ENCODE measurements around the gene PGGHG. TPM values are rescaled to one million over a fixed set of nuclear protein-coding genes. Genes with fewer than 3 reads are reported as not detected.
"Not testable (repeated sequence)": the region's sequence is repeated elsewhere in the genome, so short reads cannot be mapped to it uniquely, and the experiment has no call there.

PGGHG gene
- total RNA-seq, 1 donor from 2014 or later: 12.3 TPM

DNA sequence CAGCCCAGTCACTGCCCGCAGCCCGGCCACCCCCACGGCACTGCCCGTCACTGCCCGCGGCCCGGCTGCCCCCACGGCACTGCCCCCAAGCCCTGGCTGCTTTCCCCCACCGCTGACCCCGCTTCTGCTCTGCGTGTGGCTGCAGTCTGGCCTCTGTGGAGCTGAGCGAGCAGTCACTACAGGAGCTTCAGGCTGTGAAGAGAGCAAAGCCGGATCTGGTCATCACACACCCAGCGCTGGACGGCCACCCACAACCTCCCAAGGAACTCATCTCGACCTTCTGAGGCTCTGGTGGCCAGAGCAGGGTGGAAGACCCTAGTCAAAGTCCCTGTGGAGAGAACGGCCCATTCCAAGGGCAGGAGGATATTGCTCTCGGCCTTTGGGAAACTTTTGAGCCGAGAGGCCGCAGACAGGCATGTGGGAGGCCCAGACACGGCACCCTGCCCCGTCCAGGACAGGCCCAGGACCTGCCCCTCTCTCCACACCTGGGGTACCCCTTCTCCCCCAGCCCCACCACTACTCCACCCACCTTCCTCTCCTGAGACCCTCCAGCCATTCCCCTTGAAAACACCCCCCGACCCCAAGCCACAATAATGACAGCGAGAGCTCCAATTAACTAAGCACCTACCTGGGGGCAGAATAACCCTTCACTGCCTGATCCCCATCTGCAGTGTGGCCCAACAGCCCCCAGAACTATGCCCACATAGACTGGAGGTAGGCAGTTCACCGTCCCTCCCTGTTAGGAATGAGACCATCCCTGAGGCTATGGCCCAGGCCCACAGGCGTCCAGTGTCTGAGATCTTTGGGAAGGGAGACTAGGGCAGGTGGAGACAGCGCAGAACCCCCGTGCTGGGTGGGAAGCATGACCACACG is 3.7 kb upstream of the PGGHG start:
- DNase-seq (ENCODE audit: low read depth, low spot score): no peak

DNA sequence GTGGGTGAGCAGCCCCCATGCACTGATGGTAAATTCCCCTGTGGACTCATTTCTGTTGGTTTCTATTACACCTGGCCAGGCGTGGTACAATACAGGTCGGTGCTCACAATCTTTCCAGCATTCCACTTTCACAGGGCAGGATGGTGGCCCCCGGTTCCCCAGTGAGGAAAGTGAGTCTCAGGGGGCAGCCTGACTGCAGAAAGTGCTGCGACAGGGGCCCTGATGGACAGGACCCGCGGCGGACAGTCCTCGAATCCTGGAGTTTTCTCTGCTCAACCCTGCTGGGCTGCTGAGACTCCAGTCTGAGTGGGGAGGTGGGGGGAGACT is 3.1 kb upstream of the PGGHG start:
- no peak for DNase-seq (ENCODE audit: low read depth, low spot score)

DNA sequence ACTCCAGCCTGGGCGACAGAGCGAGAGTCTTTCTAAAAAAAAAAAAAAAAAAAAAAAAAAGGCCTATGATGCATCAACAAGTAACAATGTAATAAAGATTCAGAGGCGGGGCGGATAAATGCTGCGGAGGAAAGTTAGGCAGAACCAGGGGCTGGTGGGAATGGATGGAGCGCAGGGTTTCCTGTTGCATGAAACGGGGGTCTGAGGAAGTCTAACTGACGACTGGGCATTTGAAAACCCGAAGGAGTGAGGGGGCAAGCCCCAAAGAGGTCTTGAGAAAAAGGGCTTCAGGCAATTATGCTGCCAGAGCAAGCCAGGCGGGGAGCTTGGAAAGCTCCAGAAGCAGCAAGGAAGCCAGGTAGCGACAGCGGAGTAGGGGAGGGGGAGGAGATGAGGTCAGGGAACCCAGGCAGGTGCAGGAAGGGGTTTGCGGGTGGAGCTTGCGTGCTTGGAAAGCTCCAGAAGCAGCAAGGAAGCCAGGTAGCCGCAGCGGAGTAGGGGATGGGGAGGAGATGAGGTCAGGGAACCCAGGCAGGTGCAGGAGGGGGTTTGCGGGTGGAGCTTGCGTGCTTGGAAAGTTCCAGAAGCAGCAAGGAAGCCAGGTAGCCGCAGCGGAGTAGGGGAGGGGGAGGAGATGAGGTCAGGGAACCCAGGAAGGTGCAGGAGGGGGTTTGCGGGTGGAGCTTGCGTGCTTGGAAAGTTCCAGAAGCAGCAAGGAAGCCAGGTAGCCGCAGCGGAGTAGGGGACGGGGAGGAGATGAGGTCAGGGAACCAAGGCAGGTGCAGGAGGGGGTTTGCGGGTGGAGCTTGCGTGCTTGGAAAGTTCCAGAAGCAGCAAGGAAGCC is 1.7 kb upstream of the PGGHG start:
- not testable (repeated sequence) for DNase-seq (ENCODE audit: low read depth, low spot score)

DNA sequence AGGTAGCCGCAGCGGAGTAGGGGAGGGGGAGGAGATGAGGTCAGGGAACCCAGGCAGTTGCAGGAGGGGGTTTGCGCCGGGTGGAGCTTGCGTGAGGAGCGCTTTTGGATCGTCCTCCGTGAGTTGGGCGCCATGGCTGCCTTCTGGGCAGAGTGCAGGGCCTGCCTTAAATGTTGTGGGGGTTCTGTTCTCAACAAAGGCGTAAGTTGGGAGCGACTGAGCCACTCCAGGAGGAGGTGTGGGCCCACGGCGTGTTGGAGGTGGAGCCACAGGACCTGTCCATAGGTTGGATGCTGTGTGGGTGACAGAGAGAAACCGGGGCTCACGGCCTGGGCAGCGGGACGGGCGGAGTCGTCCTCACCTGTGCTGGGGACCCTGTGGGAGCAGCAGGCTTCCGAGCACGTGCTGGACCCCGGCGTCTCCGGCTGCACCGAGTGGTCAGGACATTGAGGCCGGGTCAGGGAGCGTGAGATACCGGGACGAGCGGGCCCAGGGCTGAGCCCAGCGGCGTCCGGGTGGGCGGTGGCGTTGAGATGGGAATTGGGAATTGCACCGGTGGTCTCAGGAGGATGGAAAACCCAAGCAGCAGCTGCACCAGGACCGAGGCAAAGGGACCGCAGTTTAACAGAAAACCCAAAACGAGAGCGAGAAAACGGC is 977 bp upstream of the PGGHG start:
- no peak for DNase-seq (ENCODE audit: low read depth, low spot score)

DNA sequence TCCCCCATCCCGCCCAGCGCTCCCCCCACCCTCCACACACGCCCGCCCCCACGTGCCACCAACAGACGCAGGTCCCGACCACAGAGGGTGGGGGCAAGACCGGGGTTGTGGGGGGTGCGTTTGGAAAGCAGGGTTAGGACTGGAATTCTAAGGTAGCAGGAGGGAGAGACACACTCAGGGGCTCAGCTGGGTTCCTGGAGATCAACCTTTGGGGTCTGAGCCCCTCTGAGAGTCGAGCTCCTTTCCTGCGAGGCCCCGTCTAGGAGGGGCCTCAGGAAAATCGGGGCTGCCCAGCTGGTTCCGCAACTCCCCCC is 429 bp downstream of the PGGHG start:
- DNase-seq (ENCODE audit: low read depth, low spot score): no peak

DNA sequence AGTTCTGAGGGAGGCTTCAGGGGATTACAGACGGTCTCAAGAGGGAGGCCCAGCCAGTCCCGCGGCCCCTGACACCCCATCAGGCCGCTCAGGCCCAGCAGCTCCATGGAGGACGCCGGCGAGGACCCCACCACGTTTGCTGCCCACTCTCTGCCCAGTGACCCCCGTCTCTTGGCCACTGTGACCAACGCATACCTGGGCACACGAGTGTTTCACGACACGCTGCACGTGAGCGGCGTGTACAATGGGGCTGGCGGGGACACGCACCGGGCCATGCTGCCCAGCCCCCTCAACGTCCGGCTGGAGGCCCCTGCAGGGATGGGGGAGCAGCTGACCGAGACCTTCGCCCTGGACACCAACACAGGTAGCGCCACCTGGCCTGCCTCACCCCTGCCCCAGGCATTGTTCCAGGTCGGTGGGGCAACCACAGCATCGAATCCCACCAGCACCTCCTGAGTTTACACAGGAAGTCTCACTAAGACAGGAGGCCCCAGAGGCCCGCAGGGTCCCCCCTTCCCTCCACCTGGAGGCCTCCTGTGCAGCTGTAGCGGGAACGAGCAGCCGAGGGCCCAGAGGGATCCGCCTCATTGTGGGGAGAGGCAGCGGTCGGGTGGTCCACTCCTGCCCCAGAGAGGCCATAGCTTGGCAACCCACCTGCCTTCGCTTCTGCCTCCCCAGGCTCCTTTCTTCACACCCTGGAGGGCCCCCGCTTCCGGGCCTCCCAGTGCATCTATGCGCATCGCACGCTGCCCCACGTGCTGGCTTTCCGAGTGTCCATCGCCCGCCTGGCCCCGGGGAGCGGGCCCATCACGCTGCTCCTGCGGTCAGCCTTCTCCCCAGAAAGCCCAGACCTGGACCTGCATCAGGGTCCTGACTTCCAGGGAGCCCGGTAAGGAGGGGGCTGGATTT is 1.0 kb downstream of the PGGHG start:
- no peak for DNase-seq (ENCODE audit: low read depth, low spot score)

DNA sequence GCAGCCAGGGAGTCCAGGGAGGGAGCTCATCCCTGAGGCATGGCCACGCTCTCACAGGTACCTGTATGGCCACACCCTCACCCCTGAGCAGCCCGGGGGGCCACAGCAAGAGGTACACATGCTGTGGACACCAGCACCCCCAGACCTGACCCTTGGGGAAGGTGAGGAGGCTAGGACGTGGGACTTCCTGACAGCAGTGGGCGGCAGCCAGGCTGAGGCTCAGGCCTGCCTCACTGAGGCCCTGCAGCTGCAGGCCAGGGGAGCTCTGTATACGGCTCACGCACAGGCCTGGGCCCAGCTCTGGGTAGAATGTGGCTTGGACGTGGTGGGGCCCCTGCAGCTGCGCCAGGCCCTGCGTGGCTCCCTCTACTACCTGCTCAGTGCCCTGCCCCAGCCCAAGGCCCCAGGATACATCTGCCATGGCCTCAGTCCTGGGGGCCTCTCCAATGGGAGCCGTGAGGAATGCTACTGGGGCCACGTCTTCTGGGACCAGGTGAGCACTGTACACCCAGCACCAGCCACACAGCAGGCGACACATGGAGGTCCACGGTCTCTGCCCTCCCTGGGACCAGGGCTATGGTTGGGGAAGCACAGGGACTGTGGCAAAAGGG is 1.8 kb downstream of the PGGHG start:
- DNase-seq (ENCODE audit: low read depth, low spot score): no peak

DNA sequence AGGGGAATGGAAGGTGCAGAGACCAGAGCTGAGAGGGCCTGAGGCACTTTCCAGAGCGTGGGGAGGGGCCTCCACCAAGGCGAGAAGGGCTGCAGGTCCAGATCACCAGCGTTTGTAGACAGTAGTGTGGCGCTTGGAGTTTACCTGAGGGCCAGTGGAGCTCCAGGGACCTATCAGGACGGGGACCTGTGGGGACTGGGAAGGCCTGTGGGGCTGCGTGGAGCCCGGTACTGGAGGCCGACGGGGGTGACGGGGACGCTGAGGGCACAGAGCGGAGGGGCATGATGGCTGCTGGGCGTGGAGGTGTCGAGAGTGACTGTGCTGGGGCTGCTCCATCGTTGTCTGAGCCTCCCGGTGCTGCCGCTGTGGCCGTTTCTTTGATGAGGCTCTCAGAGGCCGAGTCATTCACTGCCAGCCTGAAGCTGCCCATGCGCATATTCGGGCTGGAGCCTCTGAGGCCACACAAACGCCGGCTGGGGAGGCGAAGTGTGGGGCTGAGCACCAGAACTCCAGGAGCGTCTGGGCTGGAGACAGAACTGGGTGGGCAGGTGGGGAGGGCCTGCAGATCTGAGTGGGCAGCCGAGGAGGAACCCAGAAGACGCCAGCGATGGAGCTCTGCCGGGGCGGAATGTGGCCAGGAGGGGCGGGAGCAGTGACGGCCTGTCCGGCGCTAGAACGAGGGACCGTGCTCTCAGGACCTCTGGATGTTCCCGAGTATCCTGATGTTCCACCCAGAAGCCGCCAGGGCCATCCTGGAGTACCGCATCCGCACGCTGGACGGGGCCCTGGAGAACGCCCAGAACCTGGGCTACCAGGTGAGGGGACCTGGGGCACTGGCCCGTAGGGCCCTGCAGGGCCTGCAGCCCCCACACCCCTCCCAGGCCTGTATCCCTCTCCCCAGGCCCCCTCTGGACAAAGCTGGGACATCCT is 2.6 kb downstream of the PGGHG start:
- no peak for DNase-seq (ENCODE audit: low read depth, low spot score)

DNA sequence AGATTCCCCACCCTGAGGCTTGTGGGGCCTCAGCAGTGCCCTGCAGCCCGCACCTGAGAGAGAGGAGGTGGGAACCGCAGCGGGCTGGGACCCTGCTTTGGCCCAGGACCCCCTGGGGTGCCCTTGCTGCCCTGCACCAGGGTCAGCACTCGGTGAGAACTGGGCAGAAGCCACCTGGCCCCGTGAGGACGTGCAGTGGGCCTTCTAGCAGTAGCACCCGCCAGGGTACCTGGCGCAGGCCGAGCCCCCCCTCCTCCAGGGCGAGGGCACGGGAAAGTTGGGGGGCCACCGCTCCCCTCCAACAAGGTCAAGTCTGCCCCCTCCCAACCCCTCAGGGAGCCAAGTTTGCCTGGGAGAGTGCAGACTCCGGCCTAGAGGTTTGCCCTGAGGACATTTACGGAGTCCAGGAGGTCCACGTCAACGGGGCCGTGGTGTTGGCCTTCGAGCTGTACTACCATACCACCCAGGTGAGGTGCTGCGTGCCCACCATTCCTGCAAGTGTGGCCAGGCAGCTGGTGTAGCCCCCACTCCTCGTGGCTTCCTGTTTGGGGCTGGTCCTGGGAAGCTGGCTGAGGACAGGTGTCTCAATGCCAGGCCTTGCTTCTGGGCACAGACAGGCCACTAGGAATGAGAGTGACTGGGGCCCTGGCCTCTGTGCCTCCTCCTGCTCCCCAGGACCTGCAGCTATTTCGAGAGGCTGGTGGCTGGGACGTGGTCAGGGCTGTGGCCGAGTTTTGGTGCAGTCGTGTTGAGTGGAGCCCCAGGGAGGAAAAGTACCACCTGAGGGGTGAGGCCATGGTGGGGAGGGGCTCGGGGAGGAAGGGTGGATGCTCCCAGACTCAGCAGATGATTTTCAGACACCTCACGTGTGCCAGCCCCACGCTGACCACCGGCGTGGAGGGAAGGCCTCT is 3.5 kb downstream of the PGGHG start:
- no peak for DNase-seq (ENCODE audit: low read depth, low spot score)

DNA sequence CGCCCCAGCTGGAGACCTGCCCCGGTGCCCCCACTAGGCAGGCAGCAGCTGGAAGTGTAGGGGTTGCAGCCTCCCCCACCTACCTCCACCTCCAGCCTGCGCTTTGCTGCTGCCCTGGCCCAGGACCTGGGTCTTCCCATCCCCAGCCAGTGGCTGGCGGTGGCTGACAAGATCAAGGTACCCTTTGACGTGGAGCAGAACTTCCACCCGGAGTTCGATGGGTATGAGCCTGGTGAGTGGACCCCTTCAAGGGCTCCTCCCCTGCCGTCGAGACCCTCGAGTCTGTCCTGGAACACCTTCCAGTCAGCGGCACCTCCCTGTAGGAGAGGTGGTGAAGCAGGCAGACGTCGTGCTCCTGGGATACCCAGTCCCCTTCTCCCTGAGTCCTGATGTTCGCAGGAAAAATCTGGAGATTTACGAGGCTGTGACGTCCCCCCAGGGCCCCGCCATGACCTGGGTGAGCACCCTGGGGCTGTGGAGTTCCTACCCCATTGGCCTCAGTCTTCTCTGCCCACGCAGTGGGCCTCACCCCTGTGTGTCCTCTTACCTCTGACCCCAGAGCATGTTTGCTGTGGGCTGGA is 4.4 kb downstream of the PGGHG start:
- no peak for DNase-seq (ENCODE audit: low read depth, low spot score)

DNA sequence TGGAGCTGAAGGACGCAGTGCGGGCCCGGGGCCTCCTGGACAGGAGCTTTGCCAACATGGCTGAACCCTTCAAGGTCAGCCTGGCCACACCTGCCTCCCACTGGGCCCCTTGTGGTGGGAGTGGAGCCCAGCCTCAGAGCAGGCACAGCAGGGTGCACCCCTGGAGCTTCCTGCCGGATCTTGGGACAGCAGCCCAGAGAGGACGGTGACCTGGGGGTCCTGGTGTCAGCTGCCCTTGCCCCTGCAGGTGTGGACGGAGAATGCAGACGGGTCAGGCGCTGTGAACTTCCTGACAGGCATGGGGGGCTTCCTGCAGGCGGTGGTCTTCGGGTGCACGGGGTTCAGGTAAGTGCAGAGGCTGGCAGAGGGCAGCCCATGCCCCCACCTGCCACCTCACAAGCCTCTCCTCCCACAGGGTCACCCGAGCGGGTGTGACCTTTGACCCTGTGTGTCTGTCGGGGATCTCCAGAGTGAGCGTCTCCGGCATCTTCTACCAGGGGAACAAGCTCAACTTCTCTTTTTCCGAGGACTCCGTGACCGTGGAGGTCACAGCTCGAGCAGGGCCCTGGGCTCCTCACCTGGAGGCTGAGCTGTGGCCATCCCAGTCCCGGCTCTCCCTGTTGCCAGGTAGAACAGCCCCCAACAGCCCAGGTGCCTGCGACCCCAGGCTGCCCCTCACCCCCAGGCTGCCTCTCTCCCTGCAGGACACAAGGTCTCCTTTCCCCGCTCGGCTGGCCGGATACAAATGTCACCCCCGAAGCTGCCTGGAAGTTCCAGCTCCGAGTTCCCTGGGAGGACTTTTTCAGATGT is 5.1 kb downstream of the PGGHG start:
- no peak for DNase-seq (ENCODE audit: low read depth, low spot score)

DNA sequence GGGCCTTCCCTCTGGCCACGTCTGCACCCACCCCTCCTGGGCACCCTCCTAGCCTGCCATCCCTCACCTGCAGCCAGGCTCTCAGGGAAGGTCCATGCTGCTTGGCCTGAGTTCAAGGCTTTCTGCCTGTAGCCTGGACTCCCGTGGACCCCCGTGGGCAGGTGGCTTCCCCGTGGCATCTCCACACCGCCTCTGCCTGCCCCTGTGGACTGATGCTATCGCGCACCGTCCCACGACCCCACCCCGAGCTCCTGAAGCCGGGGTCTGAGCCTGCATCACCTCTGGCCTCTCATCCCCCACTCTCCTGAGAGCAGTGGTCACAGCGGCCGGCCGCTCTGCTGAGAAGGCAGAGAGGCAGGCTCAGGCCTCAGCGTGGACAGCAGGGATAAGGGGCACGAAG is 5.9 kb downstream of the PGGHG start:
- DNase-seq (ENCODE audit: low read depth, low spot score): no peak

DNA sequence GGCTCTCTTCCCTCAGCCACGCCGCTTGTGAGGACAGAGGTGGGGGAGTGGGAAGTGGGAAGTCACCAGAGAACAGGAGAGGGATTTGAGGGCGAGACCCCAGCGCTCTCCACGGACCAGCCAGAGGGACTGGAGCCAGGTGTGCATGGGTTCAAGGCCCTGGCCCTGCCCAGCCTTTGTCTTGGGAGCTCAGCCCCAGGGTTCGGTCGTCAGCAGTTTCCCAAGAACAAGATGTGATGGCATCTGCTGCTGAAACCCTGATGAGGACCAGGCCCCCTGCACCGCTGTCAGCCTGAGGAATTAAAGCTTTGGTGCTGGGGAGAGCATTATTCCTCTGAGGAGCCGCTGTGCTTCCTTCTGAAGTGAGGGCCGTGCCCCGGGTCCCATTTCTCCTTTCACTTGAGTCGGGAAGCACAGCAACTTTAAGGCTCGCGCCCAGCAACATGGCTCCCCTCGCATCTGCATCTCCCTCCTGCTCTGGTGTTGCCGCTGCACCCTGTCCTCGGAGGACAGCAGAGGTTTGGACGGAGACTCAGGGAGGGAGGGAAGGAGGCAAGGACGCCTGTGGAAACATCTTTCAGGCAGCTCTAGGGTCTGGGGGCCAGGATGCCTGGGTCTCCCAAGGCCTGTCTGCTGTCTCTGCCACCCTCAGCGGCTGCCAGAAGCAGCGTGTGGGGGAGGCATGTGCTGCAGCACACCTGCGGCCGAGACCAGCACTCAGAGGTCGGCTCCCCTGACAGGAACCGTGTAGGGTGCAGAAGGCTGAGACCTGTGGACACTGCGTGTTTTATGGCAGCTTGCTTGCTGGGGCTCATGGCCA is 6.6 kb downstream of the PGGHG start:
- DNase-seq (ENCODE audit: low read depth, low spot score): no peak

DNA sequence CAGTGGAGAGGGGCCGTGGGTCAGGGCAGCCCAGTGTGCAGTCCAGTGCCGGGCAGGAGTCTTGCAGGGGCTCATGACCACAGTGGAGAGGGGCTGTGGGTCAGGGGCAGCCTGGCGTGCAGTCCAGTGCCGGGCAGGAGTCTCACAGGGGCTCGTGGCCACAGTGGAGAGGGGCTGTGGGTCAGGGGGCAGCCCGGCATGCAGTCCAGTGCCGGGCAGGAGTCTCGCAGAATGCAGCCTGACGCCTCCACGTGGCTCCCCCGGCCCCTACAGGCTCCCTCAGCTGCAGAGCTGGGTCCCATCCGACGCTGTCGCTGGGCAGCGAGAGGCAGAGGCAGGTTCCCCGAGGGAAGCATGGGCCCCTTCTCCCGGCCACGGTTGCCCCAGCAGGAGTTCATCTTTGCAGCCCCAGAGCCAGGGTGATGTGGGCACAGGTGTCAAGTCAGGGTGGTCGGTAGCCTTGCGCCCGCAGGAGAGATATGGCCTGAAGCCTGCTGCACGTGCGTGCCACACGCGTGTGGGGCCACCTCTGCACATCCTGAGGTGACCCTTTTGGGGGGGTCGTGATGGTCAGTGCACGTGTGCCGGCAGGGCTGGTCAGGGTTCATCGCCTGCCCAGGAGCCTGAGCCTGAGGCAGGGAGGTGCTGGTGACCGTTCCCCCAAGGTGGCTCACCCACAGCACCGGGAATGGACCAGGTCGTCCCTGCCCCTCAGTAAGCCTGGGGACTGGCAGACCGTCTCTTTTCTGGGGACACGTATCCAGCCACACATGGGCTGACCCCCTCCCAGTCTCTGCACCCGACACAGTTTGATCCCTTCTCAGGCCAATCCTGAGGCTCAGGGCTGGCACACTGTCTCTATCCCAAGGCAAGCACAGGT is 7.5 kb downstream of the PGGHG start:
- no peak for DNase-seq (ENCODE audit: low read depth, low spot score)

DNA sequence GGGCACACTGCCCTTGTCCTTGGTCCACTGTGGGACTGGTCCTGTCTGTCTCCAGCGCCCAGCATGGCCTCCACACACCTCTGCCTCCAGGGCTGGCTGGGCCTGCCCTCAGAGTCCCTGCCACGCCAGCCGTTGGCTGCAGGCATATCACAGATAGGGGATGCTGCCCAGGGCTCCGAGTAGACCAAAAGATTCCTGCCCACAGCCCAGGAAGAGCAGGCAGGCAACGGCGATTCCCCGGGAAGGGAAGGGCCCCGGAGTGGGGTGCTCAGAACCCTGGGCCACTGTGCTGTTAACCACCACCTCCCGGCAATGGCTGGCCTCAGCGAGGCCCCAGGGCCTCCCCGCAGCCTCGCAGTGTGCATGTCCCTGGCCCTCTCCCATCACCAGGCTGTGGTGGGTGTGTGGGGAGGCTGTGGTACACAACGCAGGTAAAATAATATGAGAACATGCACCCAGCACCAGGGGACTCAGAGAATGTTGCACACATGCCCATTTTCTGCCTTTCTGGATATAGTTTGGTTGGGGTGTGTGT is 8.2 kb downstream of the PGGHG start:
- DNase-seq (ENCODE audit: low read depth, low spot score): no peak

All from pulmonary artery endothelial cell (primary cell).